Activated CD4-positive, alpha-beta T cell treated with anti-CD3 and anti-CD28 coated beads, Interleukin-2, Interleukin-6, amounts not matched to agents 100 ng/mL and 50 ng/mL, durations not matched to agents 16 hours and 8 hours (primary cell): Measurements from ENCODE around the gene NUTM2E.
"Not testable (repeated sequence)": the region's sequence is repeated elsewhere in the genome, so short reads cannot be mapped to it uniquely, and the experiment has no call there.

Experiments
- DNase-seq: peaks from one replicate; pipeline ENCODE4 v3.0.0-alpha.2; 2020

Gene NUTM2E

GRCh38 chr10:79866903-79867551, 40.5 kb downstream of the NUTM2E start:
- DNase-seq, result not testable (repeated sequence)

DNA sequence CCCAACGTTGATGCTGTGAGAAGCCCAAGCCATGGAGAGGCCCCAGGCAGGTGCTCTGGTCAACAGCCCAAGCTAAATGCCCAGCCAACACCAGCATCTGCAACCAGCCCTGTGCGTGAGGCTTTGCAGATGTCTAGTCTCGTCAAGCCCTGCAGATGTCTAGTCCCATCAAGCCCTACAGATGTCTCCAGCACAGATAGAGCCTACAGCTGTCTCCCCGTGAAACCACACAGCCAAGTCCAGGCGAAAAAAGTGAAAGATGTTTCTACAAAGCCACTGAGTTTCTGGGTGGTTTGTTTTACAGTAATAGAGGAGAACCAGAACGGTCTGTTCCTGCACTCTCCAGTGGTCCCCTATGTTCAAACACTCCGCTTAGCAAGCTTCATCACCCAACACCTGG, 41.5 kb downstream of the NUTM2E start:
- DNase-seq, result not testable (repeated sequence)

- not testable (repeated sequence) for DNase-seq
These were observed 43.0 kb downstream of the NUTM2E start for GRCh38 chr10:79869439-79870097.

GRCh38 chr10:79871729-79872128, 45.2 kb downstream of the NUTM2E start:
- DNase-seq, result not testable (repeated sequence)
